SH-SY5Y (cell line): Measurements from ENCODE around the gene SERINC3.

ENCODE experiments used
- GATA2 ChIP-seq: IDR thresholded peaks from 2 replicates; pipeline ENCODE4 v1.6.1; 2011; ENCODE audit warnings: mild to moderate bottlenecking, low read depth, low read length
- GATA3 ChIP-seq: IDR thresholded peaks from 2 replicates; pipeline ENCODE4 v1.6.1; 2011; ENCODE audit warnings: low read depth, mild to moderate bottlenecking, low read length, moderate library complexity

DNA sequence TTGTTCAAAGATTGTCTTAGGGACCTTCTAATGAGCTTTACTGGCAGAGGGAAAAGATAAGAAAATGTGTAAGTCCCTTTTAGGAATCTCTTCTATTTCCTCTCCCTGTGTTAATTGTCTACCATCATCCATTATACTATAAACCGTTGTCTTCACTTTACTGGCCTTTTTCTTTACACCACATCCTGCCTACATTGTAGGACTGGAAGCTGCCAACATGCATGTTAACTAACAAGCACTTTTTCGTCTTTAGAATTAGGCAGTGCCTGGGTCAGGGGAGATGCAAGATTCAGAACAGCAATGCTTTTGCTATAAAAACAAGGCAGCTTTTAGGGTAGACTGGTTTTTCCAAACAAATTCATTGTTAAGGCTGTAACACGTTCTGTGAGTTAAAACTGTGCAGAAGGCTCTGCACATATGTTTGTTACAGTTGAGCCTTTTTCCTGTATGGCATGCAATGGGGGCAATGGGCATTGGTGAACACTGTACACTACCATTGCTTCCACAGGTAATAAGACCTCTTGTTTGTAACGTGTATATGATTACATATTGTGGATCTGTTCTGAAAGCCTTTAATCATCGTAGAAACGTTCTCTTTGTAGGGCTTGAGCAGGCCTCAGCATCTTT is 49.6 kb upstream of the SERINC3 start:
- TF ChIP-seq GATA2 (no peak), GATA3 (no peak)
